Measurements from ENCODE around the gene USP3.
"Not testable (repeated sequence)": the region's sequence is repeated elsewhere in the genome, so short reads cannot be mapped to it uniquely, and the experiment has no call there.

Gene USP3

DNA sequence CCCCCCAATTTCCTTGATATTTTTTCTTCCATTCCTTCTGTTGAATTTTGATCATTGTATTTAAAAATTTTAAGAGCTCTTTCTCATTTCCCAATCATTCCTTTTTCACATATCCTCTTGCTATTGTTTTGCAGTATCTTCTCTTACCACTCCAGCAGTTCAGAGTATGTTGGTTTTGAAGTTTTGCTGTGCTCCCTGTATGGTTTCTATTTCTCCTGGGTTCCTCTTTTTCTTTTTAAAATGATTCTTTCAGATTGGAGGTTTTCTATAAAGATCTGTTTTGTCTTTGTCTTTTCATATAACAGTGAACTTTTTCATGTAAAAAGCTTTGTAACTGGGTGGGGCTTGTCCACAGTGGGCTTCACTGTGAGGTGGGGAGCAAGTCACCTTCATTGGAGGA is 12.8 kb downstream of the USP3 start:
- no peak for DNase-seq

GRCh38 chr15:63517628-63518027 is 13.2 kb downstream of the USP3 start:
- no peak for DNase-seq

- no peak for DNase-seq
Measured at GRCh38 chr15:63519041-63519440, 14.6 kb downstream of the USP3 start.

GRCh38 chr15:63519548-63520178 is 15.3 kb downstream of the USP3 start:
- no peak for DNase-seq

GRCh38 chr15:63520462-63520861 is 16.1 kb downstream of the USP3 start:
- DNase-seq = not testable (repeated sequence)

DNA sequence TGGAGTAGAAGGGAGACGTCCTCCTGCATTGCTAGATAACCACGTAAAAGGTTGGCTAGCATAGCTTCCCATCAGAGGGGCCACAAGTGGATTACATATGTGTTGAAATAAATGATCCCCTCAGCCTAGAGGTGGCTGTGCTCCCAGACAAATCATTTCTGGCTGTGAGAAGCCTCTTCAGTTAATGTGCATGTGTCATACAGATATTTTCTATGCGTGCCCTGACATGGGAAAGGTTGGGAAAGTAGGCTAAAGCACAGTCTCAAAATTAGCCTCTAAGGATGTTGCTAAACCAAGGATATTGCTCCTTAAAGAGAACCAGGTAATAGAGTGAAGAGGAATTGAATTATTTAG is 17.8 kb downstream of the USP3 start:
- no peak for DNase-seq

- no peak for DNase-seq
Measured at GRCh38 chr15:63523306-63523990, 19.1 kb downstream of the USP3 start.

- no peak for DNase-seq
Measured at GRCh38 chr15:63524316-63525015, 20.1 kb downstream of the USP3 start.

DNA sequence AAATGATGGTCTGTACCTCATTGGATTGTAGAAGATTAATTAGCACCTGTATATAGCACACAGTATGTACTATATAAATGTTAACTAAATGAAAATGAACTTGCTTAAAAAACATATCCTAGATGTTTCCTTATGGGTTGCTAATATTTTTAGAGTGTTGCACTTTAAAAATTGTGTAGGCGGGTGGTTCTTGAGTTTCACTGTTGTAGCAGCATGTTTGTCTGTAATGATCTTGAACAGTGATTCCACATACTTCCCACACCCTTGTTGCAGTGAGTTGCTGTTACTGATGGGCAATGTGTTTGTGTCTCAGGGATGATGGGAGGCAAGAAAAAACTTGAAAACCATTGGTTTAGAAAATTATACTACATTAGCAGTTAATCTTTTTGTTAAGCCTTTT is 22.0 kb downstream of the USP3 start:
- no peak for DNase-seq

DNA sequence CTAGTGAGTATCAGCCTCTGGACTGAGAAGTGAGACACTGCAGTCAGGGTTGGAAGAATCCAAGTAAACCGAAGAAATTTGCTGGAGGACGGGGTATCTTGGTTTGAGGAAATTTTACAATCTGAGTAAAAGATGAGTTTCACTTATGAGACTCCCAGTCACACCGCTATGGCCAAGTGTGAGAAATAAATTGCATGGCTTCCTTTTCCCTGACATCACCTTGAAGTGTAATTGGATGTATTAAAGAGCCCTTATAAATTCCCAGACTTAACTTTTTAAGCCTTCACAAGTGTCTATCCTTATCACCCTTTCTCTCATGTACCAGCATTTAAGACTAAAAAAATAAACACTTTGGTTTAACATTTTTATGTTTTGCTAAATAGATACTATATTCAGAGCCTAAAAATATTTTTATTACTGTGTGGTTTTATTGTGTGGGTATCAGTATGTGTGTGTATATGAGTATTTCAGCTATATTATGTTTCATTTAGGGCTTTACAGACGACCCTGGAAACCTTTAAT is 23.8 kb downstream of the USP3 start:
- no peak for DNase-seq

DNA sequence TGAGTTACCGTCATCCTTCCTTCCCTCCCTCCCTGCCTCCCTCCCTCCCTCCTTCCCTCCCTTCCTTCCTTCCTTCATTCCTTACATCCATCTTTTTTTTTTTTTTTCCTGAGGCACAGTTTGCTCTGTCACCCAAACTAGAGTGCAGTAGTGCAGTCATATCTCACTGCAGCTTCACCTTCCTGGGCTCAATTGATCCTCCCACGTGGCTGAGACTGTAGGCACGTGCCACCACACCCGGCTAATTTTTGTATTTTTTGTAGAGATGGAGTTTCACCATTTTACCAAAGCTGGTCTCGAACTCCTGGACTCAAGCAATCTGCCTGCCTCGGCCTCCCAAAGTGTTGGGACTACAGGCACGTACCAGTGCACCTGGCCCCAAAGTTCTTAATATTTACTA is 25.8 kb downstream of the USP3 start:
- no peak for DNase-seq

GRCh38 chr15:63530752-63531299 is 26.4 kb downstream of the USP3 start:
- no peak for DNase-seq

DNA sequence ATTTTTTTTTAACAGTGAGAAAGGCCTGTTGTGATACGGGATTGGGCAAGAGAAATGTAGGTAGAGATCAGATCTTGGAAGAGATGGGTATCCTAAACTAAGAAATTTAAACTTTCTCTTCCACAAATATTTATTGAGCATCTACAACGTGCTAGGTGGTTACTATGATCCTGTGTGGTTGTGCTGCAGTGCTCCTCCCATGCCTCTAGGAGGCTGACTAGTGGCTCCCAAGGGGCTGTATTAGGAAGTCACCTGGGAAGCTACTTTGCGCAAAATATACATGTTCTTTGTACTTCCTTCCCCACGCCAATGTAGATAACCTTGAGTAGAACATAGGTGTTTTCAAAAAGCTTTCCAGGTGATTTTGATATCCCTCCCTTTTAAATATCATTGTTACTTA is 27.2 kb downstream of the USP3 start:
- no peak for DNase-seq

- DNase-seq = no peak
Measured at GRCh38 chr15:63532307-63532744, 27.9 kb downstream of the USP3 start.

- DNase-seq = not testable (repeated sequence)
Measured at GRCh38 chr15:63534888-63535287, 30.5 kb downstream of the USP3 start.

GRCh38 chr15:63535689-63536088 is 31.3 kb downstream of the USP3 start:
- no peak for DNase-seq

- no peak for DNase-seq
Measured at GRCh38 chr15:63538876-63539275, 34.5 kb downstream of the USP3 start.

- DNase-seq = no peak
Measured at GRCh38 chr15:63539521-63539920, 35.1 kb downstream of the USP3 start.

DNA sequence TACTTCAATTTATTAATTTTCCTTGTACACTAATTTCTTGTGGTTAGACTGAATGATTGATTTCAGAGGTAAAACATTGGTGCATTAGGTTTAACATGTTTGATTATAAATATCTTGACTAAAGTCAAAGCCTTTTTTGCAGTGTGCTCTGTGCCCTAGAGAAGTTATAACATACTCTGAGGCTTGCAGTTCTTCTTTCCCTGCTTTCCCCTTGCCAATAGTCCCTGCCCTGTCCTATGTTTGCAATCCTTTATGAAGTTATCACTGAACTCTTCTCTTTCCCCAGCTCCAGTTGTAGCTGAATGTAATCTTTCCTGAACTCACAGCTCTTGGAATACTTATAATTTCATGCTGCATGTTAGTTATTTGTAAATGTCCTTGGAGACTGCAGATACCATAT is 35.6 kb downstream of the USP3 start:
- no peak for DNase-seq

DNA sequence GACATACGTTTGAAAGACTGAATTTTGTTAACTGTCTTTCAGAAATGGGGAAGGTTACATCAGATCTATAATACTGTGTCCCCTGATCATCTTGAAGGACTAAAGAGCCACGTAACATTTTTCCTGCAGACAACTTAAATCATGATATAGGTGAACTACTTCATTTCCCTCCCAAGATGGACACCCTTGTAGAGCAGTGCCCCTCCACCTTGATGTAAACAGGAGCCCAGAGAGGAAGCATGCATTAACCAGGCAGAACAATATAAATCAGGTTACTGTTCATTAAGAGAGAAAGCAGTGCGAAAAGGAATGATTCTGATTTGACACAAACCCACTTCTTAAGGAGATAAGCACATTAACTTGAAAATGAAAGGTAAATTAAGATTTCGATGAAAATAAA is 36.1 kb downstream of the USP3 start:
- DNase-seq = no peak

GRCh38 chr15:63544258-63545026 is 40.0 kb downstream of the USP3 start:
- no peak for DNase-seq

- DNase-seq = no peak
Measured at GRCh38 chr15:63545520-63545919, 41.1 kb downstream of the USP3 start.

DNA sequence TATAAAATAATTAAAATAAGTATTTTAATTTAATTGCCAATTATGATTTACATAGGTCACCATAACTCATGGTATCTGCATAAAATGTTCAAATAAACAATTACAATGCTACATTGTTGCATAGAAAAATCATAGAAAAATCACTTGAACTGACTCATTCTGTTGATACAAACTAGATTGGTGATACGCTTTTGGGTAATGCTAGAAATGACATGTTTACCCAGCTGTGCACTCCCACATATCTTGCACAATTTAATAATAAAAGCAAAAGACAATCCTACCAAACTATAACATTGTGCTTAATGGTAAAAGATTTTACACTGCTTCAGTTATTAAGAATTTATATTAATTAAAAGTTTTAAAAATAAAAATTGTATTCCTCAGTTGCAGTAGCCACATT is 47.0 kb downstream of the USP3 start:
- DNase-seq = no peak
